ENCODE results near the gene COTL1.
A peak's percentile ranks its signal among the peaks of the same experiment; 100 is the strongest.

The COTL1 gene

GRCh38 chr16:84617791-84618580, at the start of gene COTL1:
COTL1 (minus strand) TSS chr16:84618078; CDS start chr16:84617914, 164 bp downstream.
- Mint-ChIP-seq H3K9me3 (no peaks in the 10 kb centered on the region), H3K27ac (peak within 1 kb of the TSS; percentile 87), H3K36me3 (ENCODE audit: low read depth) (peaks cover 42% of the 10 kb centered on the region), H3K4me1 (ENCODE audit: low read depth) (peaks cover 45% of the 10 kb centered on the region), H3K27me3 (ENCODE audit: low read depth) (peaks cover 11% of the 10 kb centered on the region), H3K4me3 (peak within 1 kb of the TSS; percentile 99)
- peak; percentile 95 for DNase-seq (ENCODE audit: low spot score)

- H3K4me1 Mint-ChIP-seq (ENCODE audit: low read depth), result no peaks in the 10 kb centered on the region
- DNase-seq (ENCODE audit: low spot score), result no peak
- peaks cover 35% of the 10 kb centered on the region for H3K36me3 Mint-ChIP-seq (ENCODE audit: low read depth)
Observed at GRCh38 chr16:84665843-84666242, 48.0 kb upstream of the COTL1 start.

GRCh38 chr16:84665359-84665758, 47.5 kb upstream of the COTL1 start:
- Mint-ChIP-seq H3K27ac (no peak overlapping the region), H3K36me3 (ENCODE audit: low read depth) (peaks cover 39% of the 10 kb centered on the region), H3K9me3 (no peaks in the 10 kb centered on the region), H3K4me1 (ENCODE audit: low read depth) (no peaks in the 10 kb centered on the region), H3K4me3 (no peak overlapping the region), H3K27me3 (ENCODE audit: low read depth) (no peaks in the 10 kb centered on the region)
- DNase-seq (ENCODE audit: low spot score), result no peak

More at GRCh38 chr16:84665843-84666242, 48.0 kb upstream of the COTL1 start:
- no peaks in the 10 kb centered on the region for H3K27me3 Mint-ChIP-seq (ENCODE audit: low read depth)
- H3K9me3 Mint-ChIP-seq, result no peaks in the 10 kb centered on the region
- no peak overlapping the region for H3K4me3 Mint-ChIP-seq
- no peak overlapping the region for H3K27ac Mint-ChIP-seq

- H3K27ac Mint-ChIP-seq, result no peak overlapping the region
- peaks cover 47% of the 10 kb centered on the region for H3K36me3 Mint-ChIP-seq (ENCODE audit: low read depth)
- H3K27me3 Mint-ChIP-seq (ENCODE audit: low read depth), result no peaks in the 10 kb centered on the region
- DNase-seq (ENCODE audit: low spot score), result no peak
- no peaks in the 10 kb centered on the region for H3K4me1 Mint-ChIP-seq (ENCODE audit: low read depth)
- H3K9me3 Mint-ChIP-seq, result no peaks in the 10 kb centered on the region
- no peak overlapping the region for H3K4me3 Mint-ChIP-seq
Observed at GRCh38 chr16:84663433-84664101, 45.7 kb upstream of the COTL1 start.

- H3K36me3 Mint-ChIP-seq (ENCODE audit: low read depth), result peaks cover 56% of the 10 kb centered on the region
- no peaks in the 10 kb centered on the region for H3K4me1 Mint-ChIP-seq (ENCODE audit: low read depth)
- DNase-seq (ENCODE audit: low spot score), result no peak
- no peak overlapping the region for H3K4me3 Mint-ChIP-seq
- H3K27ac Mint-ChIP-seq, result no peak overlapping the region
- H3K27me3 Mint-ChIP-seq (ENCODE audit: low read depth), result no peaks in the 10 kb centered on the region
- H3K9me3 Mint-ChIP-seq, result no peaks in the 10 kb centered on the region
Observed at GRCh38 chr16:84662471-84662870, 44.6 kb upstream of the COTL1 start.

- Mint-ChIP-seq H3K9me3 (no peaks in the 10 kb centered on the region), H3K27ac (no peak overlapping the region), H3K4me1 (ENCODE audit: low read depth) (peaks cover 3% of the 10 kb centered on the region), H3K36me3 (ENCODE audit: low read depth) (peaks cover 56% of the 10 kb centered on the region), H3K27me3 (ENCODE audit: low read depth) (no peaks in the 10 kb centered on the region), H3K4me3 (no peak overlapping the region)
- DNase-seq (ENCODE audit: low spot score), result no peak
Observed at GRCh38 chr16:84661418-84662060, 43.7 kb upstream of the COTL1 start.

GRCh38 chr16:84660973-84661372, 43.1 kb upstream of the COTL1 start:
- H3K27ac Mint-ChIP-seq, result no peak overlapping the region
- H3K36me3 Mint-ChIP-seq (ENCODE audit: low read depth), result peaks cover 52% of the 10 kb centered on the region
- H3K4me3 Mint-ChIP-seq, result no peak overlapping the region
- H3K4me1 Mint-ChIP-seq (ENCODE audit: low read depth), result peaks cover 8% of the 10 kb centered on the region
- DNase-seq (ENCODE audit: low spot score), result no peak
- H3K27me3 Mint-ChIP-seq (ENCODE audit: low read depth), result no peaks in the 10 kb centered on the region
- no peaks in the 10 kb centered on the region for H3K9me3 Mint-ChIP-seq

GRCh38 chr16:84659656-84660300, 41.9 kb upstream of the COTL1 start:
- H3K4me3 Mint-ChIP-seq, result no peak overlapping the region
- no peaks in the 10 kb centered on the region for H3K27me3 Mint-ChIP-seq (ENCODE audit: low read depth)
- peaks cover 54% of the 10 kb centered on the region for H3K36me3 Mint-ChIP-seq (ENCODE audit: low read depth)
- no peak overlapping the region for H3K27ac Mint-ChIP-seq
- H3K4me1 Mint-ChIP-seq (ENCODE audit: low read depth), result peaks cover 13% of the 10 kb centered on the region
- DNase-seq (ENCODE audit: low spot score), result no peak
- H3K9me3 Mint-ChIP-seq, result no peaks in the 10 kb centered on the region

GRCh38 chr16:84658690-84659089, 40.8 kb upstream of the COTL1 start:
- peaks cover 13% of the 10 kb centered on the region for H3K4me1 Mint-ChIP-seq (ENCODE audit: low read depth)
- peaks cover 50% of the 10 kb centered on the region for H3K36me3 Mint-ChIP-seq (ENCODE audit: low read depth)
- H3K27ac Mint-ChIP-seq, result no peak overlapping the region

GRCh38 chr16:84657229-84657837, 39.5 kb upstream of the COTL1 start:
- DNase-seq (ENCODE audit: low spot score), result no peak
- Mint-ChIP-seq H3K9me3 (no peaks in the 10 kb centered on the region), H3K4me1 (ENCODE audit: low read depth) (peaks cover 19% of the 10 kb centered on the region), H3K4me3 (no peak overlapping the region), H3K36me3 (ENCODE audit: low read depth) (peaks cover 49% of the 10 kb centered on the region), H3K27me3 (ENCODE audit: low read depth) (no peaks in the 10 kb centered on the region), H3K27ac (no peak overlapping the region)

More at GRCh38 chr16:84658690-84659089, 40.8 kb upstream of the COTL1 start:
- H3K9me3 Mint-ChIP-seq, result no peaks in the 10 kb centered on the region
- H3K4me3 Mint-ChIP-seq, result no peak overlapping the region
- no peaks in the 10 kb centered on the region for H3K27me3 Mint-ChIP-seq (ENCODE audit: low read depth)
- no peak for DNase-seq (ENCODE audit: low spot score)

- Mint-ChIP-seq H3K27ac (peak overlapping the region; percentile 38), H3K27me3 (ENCODE audit: low read depth) (no peaks in the 10 kb centered on the region), H3K4me3 (peak overlapping the region; percentile 55), H3K36me3 (ENCODE audit: low read depth) (peaks cover 49% of the 10 kb centered on the region), H3K9me3 (no peaks in the 10 kb centered on the region), H3K4me1 (ENCODE audit: low read depth) (peaks cover 23% of the 10 kb centered on the region)
- DNase-seq (ENCODE audit: low spot score), result no peak
Observed at GRCh38 chr16:84656649-84657048, 38.8 kb upstream of the COTL1 start.

GRCh38 chr16:84654998-84655397, 37.1 kb upstream of the COTL1 start:
- Mint-ChIP-seq H3K27me3 (ENCODE audit: low read depth) (no peaks in the 10 kb centered on the region), H3K4me1 (ENCODE audit: low read depth) (peaks cover 38% of the 10 kb centered on the region), H3K27ac (peak overlapping the region; percentile 41), H3K4me3 (no peak overlapping the region), H3K36me3 (ENCODE audit: low read depth) (peaks cover 57% of the 10 kb centered on the region), H3K9me3 (no peaks in the 10 kb centered on the region)
- DNase-seq (ENCODE audit: low spot score), result no peak

- Mint-ChIP-seq H3K9me3 (no peaks in the 10 kb centered on the region), H3K4me1 (ENCODE audit: low read depth) (peaks cover 39% of the 10 kb centered on the region), H3K27me3 (ENCODE audit: low read depth) (no peaks in the 10 kb centered on the region), H3K36me3 (ENCODE audit: low read depth) (peaks cover 58% of the 10 kb centered on the region), H3K27ac (peak overlapping the region; percentile 7), H3K4me3 (no peak overlapping the region)
- DNase-seq (ENCODE audit: low spot score), result no peak
Observed at GRCh38 chr16:84654238-84654637, 36.4 kb upstream of the COTL1 start.

All from T-helper 2 cell treated with Interferon-gamma antibody and Interleukin-4, amounts not matched to agents 5 μg/mL and 100 μg/mL, for 36 hours (primary cell).